ENCODE results near the gene SAG.
A peak's percentile ranks its signal among the peaks of the same experiment; 100 is the strongest.

Gene SAG

GRCh38 chr2:233384015-233384414 is 76.4 kb downstream of the SAG start:
- no peak for DNase-seq

- no peak for DNase-seq
Measured at GRCh38 chr2:233384811-233385488, 77.3 kb downstream of the SAG start.

GRCh38 chr2:233385489-233386044 is 78.0 kb downstream of the SAG start:
- DNase-seq: peak; percentile 66 to 68

GRCh38 chr2:233386382-233387041 is 78.9 kb downstream of the SAG start:
- peak; percentile 56 to 58 for DNase-seq

DNA sequence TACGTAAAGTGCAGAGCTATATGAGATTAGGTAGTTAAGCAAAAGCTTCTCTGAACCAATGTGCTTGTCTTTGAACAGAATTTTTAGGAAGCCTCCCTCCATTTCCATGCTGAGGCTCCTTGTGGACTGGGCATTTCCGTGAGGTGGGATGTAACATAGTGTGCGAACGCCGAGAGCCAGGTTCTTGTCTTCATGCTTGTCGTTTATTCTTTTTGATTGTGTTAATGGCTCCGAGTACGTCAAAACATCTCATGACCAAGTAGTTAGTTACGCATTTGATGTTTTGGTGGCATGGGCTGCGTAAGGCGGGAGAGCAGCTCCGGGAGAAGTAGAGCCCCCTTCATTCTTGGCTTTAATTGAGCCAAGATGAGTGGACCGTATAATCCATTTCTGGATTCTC is 79.6 kb downstream of the SAG start:
- no peak for DNase-seq

DNA sequence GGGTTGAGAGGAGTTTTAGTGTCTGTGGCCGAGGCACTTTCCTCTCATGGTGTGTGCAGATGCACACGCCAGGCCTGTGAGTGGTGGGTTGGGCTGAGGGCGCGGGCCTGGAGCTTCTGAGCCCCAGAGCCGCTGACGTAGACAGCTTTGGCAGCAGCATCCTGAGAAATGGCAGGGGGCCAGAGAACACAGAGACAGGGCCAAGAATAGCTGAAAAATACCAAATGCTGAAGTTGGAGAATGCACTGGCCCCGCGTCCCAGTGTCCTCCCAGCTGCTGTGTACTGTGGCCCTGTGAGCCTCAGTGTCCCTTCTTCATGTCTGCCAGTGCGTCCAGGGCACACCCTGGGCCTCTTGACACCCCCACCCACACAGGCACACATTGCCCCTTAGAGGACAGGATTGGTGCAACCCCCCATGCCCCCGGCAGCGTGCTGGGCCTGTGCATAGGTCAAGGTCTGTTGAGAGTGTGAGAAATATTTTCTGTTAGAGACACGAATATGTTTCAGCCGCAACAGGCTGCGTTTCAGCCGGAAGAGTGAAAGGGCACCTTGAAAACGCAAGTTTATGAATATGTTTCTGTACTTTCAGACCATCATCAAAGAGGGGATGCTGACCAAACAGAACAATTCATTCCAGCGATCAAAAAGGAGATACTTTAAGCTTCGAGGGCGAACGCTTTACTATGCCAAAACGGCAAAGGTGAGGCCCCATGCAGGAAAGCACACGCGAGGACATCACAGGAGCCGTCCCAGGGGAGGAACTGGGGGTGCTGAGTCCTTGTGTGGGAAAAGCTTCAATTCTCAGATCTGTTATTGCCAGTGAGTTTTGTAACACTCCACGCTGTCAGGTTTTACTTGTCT is 80.3 kb downstream of the SAG start:
- no peak for DNase-seq

- no peak for DNase-seq
Measured at GRCh38 chr2:233389601-233390125, 82.0 kb downstream of the SAG start.

DNA sequence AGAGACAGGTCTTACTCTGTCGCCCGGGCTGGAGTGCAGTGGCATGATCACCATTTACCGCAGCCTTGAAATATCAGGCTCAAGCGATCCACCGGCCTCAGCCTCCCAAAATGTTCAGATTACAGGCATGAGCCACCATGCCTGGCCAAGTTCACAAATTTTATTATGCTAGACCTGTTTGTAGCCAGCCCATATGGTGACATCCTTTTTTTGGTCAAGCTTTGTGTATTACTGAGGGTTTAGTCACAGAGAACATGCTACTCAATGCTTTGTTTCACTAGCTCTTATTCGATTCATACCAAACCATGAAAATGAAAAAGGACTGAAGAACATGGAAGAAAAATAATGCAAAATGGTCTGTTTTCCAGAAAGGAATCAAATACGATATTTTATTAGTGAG is 88.1 kb downstream of the SAG start:
- no peak for DNase-seq

Data from activated T-cell treated with anti-CD3 and anti-CD28 coated beads, Interleukin-2, amount 50 U/mL, for 48 hours (primary cell).